ENCODE data around the gene PSMB5.
A peak's percentile ranks its signal among the peaks of the same experiment; 100 is the strongest.

Gene PSMB5

DNA sequence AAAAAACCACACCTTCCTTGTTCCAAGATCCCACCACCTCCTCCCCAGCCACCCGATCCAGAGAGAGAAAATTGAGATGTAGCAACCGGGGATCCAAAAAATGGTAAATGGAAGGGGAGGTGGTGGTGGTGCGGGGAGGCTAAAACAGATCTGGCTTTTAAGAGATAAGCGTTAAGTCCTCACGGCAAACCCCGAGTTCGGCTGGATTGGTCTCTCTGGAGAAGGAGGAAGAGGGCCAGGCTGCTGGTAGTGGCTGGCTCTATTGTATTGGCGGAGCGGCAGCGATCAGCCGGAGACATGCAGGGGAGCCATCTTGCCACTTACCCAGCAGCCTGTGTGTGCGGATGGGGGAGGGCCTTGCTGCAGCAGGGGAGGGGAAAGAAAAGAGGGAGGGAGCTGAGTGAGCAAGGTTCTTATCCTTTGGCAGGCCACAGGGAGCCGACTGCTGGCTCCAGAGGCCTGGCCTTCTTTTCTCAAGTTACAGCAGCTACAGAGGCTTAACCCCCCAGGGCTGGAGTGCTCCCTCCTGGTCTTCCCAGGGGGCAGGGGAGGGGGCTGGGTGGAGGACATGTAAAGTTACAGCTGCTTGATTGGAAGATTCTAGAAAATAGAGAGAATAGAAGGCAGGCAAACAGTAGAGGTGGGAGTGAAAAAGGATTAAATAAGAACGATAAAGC is 36.7 kb upstream of the PSMB5 start (continued):
- peak; percentile 27; the same call in 1 of the 2 replicates for TF ChIP-seq KLF7 (tag by site-specific recombination; IDR thresholded peaks at IDR 0.05; ENCODE audit: borderline replicate concordance)
- no peak for TF ChIP-seq ZNF501 (tag by site-specific recombination; IDR thresholded peaks at IDR 0.05)
- TF ChIP-seq ZNF747 (tag by site-specific recombination; IDR thresholded peaks at IDR 0.05) = no peak
- TF ChIP-seq MEIS1 (CRISPR knock-in tag; IDR thresholded peaks at IDR 0.05; ENCODE audit: borderline replicate concordance) = no peak
- peak; percentile 71 for TF ChIP-seq SP7 (tag by site-specific recombination; IDR thresholded peaks at IDR 0.05)
- TF ChIP-seq ZNF157 (tag by site-specific recombination; IDR thresholded peaks at IDR 0.05) = no peak
- TF ChIP-seq FEZF1 (tag by site-specific recombination; IDR thresholded peaks at IDR 0.05) = no peak; the same call in 1 of the 2 replicates
- TF ChIP-seq OVOL3 (tag by site-specific recombination; IDR thresholded peaks at IDR 0.05) = no peak
- TF ChIP-seq ZNF677 (tag by site-specific recombination; IDR thresholded peaks at IDR 0.05) = no peak
- TF ChIP-seq ZNF670 (tag by site-specific recombination; IDR thresholded peaks at IDR 0.05; ENCODE audit: low read depth) = no peak
- no peak for TF ChIP-seq ZNF426 (tag by site-specific recombination; IDR thresholded peaks at IDR 0.05)
- 0 out of 2 replicates have a peak, but pooled peaks have one; percentile 20 for TF ChIP-seq ZSCAN23 (tag by site-specific recombination; IDR thresholded peaks at IDR 0.05)
- no peak for TF ChIP-seq ZNF544 (tag by site-specific recombination; IDR thresholded peaks at IDR 0.05)
- TF ChIP-seq, protein P1, sequence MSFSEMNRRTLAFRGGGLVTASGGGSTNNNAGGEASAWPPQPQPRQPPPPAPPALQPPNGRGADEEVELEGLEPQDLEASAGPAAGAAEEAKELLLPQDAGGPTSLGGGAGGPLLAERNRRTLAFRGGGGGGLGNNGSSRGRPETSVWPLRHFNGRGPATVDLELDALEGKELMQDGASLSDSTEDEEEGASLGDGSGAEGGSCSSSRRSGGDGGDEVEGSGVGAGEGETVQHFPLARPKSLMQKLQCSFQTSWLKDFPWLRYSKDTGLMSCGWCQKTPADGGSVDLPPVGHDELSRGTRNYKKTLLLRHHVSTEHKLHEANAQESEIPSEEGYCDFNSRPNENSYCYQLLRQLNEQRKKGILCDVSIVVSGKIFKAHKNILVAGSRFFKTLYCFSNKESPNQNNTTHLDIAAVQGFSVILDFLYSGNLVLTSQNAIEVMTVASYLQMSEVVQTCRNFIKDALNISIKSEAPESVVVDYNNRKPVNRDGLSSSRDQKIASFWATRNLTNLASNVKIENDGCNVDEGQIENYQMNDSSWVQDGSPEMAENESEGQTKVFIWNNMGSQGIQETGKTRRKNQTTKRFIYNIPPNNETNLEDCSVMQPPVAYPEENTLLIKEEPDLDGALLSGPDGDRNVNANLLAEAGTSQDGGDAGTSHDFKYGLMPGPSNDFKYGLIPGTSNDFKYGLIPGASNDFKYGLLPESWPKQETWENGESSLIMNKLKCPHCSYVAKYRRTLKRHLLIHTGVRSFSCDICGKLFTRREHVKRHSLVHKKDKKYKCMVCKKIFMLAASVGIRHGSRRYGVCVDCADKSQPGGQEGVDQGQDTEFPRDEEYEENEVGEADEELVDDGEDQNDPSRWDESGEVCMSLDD (tag by site-specific recombination; IDR thresholded peaks at IDR 0.05) = no peak
- TF ChIP-seq ZNF184 (tag by site-specific recombination; IDR thresholded peaks at IDR 0.05) = no peak
- no peak for TF ChIP-seq ZNF2 (tag by site-specific recombination; IDR thresholded peaks at IDR 0.05)
- TF ChIP-seq ZNF423 (tag by site-specific recombination; IDR thresholded peaks at IDR 0.05) = peak; percentile 95
- TF ChIP-seq ZEB2 (tag by site-specific recombination; IDR thresholded peaks at IDR 0.05) = 0 out of 2 replicates have a peak, but pooled peaks have one; percentile 47
- no peak for TF ChIP-seq SCRT1 (tag by site-specific recombination; IDR thresholded peaks at IDR 0.05; ENCODE audit: borderline replicate concordance)
- no peak for TF ChIP-seq ZNF169 (tag by site-specific recombination; IDR thresholded peaks at IDR 0.05)
- TF ChIP-seq ZNF629 (tag by site-specific recombination; IDR thresholded peaks at IDR 0.05) = peak; percentile 71
- TF ChIP-seq ZNF146 (tag by site-specific recombination; IDR thresholded peaks at IDR 0.05) = no peak
- TF ChIP-seq ZNF311 (tag by site-specific recombination; IDR thresholded peaks at IDR 0.05; ENCODE audit: borderline replicate concordance) = no peak
- TF ChIP-seq ZNF391 (tag by site-specific recombination; IDR thresholded peaks at IDR 0.05; ENCODE audit: borderline replicate concordance, low read depth) = no peak
- no peak for TF ChIP-seq ZBTB7A (tag by site-specific recombination; IDR thresholded peaks at IDR 0.05; ENCODE audit: low read depth)
- no peak for TF ChIP-seq ZNF830 (tag by site-specific recombination; IDR thresholded peaks at IDR 0.05; ENCODE audit: low read depth)
- TF ChIP-seq YY1 (tag by site-specific recombination; IDR thresholded peaks at IDR 0.05) = peak; percentile 88; the same call in 1 of the 2 replicates
- no peak for TF ChIP-seq ZBTB48 (tag by site-specific recombination; IDR thresholded peaks at IDR 0.05)
- TF ChIP-seq, protein P2, sequence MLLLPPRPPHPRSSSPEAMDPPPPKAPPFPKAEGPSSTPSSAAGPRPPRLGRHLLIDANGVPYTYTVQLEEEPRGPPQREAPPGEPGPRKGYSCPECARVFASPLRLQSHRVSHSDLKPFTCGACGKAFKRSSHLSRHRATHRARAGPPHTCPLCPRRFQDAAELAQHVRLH (tag by site-specific recombination; IDR thresholded peaks at IDR 0.05) = 0 out of 2 replicates have a peak, but pooled peaks have one; percentile 6
- peak; percentile 91 for TF ChIP-seq OSR2 (tag by site-specific recombination; IDR thresholded peaks at IDR 0.05)
- peak; percentile 45; the same call in 1 of the 2 replicates for TF ChIP-seq KLF10 (tag by site-specific recombination; IDR thresholded peaks at IDR 0.05)
- 0 out of 2 replicates have a peak, but pooled peaks have one; percentile 60 for TF ChIP-seq ZNF596 (tag by site-specific recombination; IDR thresholded peaks at IDR 0.05)
- TF ChIP-seq, protein P3, sequence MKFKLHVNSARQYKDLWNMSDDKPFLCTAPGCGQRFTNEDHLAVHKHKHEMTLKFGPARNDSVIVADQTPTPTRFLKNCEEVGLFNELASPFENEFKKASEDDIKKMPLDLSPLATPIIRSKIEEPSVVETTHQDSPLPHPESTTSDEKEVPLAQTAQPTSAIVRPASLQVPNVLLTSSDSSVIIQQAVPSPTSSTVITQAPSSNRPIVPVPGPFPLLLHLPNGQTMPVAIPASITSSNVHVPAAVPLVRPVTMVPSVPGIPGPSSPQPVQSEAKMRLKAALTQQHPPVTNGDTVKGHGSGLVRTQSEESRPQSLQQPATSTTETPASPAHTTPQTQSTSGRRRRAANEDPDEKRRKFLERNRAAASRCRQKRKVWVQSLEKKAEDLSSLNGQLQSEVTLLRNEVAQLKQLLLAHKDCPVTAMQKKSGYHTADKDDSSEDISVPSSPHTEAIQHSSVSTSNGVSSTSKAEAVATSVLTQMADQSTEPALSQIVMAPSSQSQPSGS (tag by site-specific recombination; IDR thresholded peaks at IDR 0.05; ENCODE audit: low read depth) = no peak
- TF ChIP-seq, protein P4, sequence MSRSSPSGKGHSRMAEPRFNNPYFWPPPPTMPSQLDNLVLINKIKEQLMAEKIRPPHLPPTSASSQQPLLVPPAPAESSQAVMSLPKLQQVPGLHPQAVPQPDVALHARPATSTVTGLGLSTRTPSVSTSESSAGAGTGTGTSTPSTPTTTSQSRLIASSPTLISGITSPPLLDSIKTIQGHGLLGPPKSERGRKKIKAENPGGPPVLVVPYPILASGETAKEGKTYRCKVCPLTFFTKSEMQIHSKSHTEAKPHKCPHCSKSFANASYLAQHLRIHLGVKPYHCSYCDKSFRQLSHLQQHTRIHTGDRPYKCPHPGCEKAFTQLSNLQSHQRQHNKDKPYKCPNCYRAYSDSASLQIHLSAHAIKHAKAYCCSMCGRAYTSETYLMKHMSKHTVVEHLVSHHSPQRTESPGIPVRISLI (tag by site-specific recombination; IDR thresholded peaks at IDR 0.05) = no peak
- no peak for TF ChIP-seq ZNF211 (tag by site-specific recombination; IDR thresholded peaks at IDR 0.05; ENCODE audit: low read depth)
- peak; percentile 67; the same call in 1 of the 2 replicates for TF ChIP-seq KLF1 (tag by site-specific recombination; IDR thresholded peaks at IDR 0.05)
- TF ChIP-seq ZNF121 (tag by site-specific recombination; IDR thresholded peaks at IDR 0.05) = no peak
- TF ChIP-seq ZXDB (tag by site-specific recombination; IDR thresholded peaks at IDR 0.05) = peak; percentile 64

All from HEK293 (cell line).